Large intestine (tissue), 3 donors: ENCODE results near the gene LPCAT3. TPM values are rescaled to one million over a fixed set of nuclear protein-coding genes. Genes with fewer than 3 reads are reported as not detected.
"Not testable (repeated sequence)": the region's sequence is repeated elsewhere in the genome, so short reads cannot be mapped to it uniquely, and the experiment has no call there.

ENCODE experiments used
- DNase-seq, 2 donors: peaks; one replicate each; pipeline versions ENCODE4 v3.0.0 to v3.0.0-alpha.2; 2013
- H3K27ac ChIP-seq: one replicate; pipeline ENCODE4 v1.5.1; 2013; ENCODE audit warnings: low read length
- H3K27me3 ChIP-seq: 2 replicates; pipeline ENCODE4 v1.6.1; 2013; ENCODE audit warnings: low read length; ENCODE audit not compliant: control insufficient read depth, insufficient read depth
- H3K36me3 ChIP-seq: 2 replicates; pipeline ENCODE4 v1.6.1; 2013; ENCODE audit warnings: low read length; ENCODE audit not compliant: control insufficient read depth, insufficient read depth
- H3K4me1 ChIP-seq: one replicate; pipeline ENCODE4 v1.6.1; 2013; ENCODE audit warnings: low read length; ENCODE audit not compliant: control insufficient read depth, insufficient read depth
- H3K4me3 ChIP-seq: one replicate; pipeline ENCODE4 v1.5.1; 2013; ENCODE audit warnings: low read length
- H3K9me3 ChIP-seq: one replicate; pipeline ENCODE4 v1.6.1; 2013; ENCODE audit warnings: mild to moderate bottlenecking, low read depth, low read length, moderate library complexity; ENCODE audit not compliant: control insufficient read depth
- WGBS: methylation state at CpG from one replicate; pipeline ENCODE4 v1.1.5; 2013; ENCODE audit warnings: low lambda C conversion rate; ENCODE audit not compliant: insufficient coverage; 5-methylcytosine and 5-hydroxymethylcytosine counted together
- polyA plus RNA-seq: library from polyadenylated mRNA; unstranded; fragments of 120-200 nt; gene quantifications from one replicate; pipeline ENCODE4 v1.2.1, GENCODE V29; 2013

LPCAT3 gene
- polyA plus RNA-seq, 1 donor, result 81.6 TPM

DNA sequence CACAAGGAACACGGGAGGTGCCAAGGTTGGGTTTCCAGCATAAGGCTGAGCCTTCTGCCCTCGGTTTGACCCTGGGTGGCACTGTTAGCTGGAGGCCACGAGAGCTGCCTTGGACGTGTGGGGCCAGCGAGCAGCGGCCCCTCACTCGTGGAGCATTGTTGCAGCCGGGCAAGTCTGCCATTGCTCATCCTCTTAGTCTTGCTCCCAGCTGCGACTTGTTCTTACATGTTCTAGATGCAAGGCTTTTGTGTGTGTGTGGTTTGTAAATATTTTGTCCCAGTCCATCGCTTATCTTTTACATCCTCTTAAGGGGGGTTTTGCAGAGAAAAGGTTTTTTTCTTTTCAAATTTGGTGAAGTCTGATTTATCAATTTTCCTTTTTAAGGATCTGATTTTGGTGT is 21.1 kb upstream of the LPCAT3 start:
- H3K4me3 ChIP-seq, result no peak overlapping the region
- 89% methylated on average over 1 of the region's 10 CpGs for whole genome bisulfite sequencing
- H3K27me3 ChIP-seq, result no peaks in the 10 kb centered on the region
- H3K36me3 ChIP-seq, result no peaks in the 10 kb centered on the region
- no peaks in the 10 kb centered on the region for H3K9me3 ChIP-seq
- no peaks in the 10 kb centered on the region for H3K4me1 ChIP-seq
- no peak for DNase-seq
- no peak overlapping the region for H3K27ac ChIP-seq

DNA sequence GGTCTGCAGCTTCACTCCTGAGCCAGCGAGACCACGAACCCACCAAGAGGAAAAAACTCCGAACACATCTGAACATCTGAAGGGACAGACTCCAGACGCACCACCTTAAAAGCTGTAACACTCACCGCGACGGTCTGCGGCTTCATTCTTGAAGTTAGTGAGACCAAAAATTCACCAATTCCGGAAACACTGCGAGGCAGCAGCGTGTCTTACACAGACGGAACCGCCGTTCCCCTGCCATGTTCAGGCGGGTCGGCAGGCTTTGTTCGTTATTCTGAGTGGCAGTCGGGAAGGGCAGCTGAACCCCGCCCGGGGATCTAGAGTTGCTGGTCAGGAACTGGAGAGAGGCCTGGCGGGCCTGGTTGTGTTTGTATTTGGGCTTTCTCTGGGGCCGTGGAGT is 20.3 kb upstream of the LPCAT3 start:
- DNase-seq, result no peak

DNA sequence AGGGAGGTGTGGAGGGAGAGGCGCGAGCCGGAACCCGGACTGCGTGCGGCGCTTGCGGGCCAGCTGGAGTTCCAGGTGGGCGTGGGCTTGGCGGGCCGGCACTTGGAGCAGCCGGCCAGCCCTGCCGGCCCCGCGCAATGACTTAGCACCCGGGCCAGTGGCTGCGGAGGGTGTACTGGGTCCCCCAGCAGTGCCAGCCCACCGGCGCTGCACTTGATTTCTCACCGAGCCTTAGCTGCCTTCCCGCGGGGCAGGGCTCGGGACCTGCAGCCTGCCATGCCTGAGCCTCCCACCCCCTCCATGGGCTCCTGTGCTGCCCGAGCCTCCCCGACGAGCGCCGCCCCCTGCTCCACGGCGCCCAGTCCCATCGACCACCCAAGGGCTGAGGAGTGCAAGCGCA is 19.1 kb upstream of the LPCAT3 start:
- not testable (repeated sequence) for H3K27ac ChIP-seq, H3K27me3 ChIP-seq, H3K4me3 ChIP-seq, H3K9me3 ChIP-seq, H3K36me3 ChIP-seq, DNase-seq, H3K4me1 ChIP-seq
- no CpG with 5 or more reads among the region's 32 CpGs for WGBS

More for the DNA sequence above, 20.3 kb upstream of the LPCAT3 start:
- Histone ChIP-seq H3K27me3 (no peaks in the 10 kb centered on the region), H3K4me3 (no peak overlapping the region), H3K36me3 (no peaks in the 10 kb centered on the region), H3K27ac (no peak overlapping the region), H3K9me3 (no peaks in the 10 kb centered on the region), H3K4me1 (no peaks in the 10 kb centered on the region)
- no CpG with 5 or more reads among the region's 22 CpGs for WGBS

DNA sequence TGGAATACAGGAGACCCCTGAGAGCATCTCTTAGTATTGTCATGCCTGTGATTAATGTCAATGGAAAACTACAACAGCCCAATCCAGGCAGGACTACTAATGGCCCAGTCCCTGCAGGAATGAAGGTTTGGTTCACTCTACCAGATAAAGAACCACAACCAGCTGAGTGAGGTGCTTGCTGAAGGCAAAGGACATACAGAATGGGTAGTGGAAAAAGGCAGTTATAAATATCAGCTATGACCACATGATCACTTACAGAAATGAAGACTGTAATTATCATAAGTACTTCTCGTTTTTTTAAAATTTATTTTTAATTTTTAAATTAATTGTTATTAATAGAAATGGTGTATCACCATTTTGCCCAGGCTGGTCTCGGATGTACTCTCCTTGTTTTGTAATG is 17.2 kb upstream of the LPCAT3 start:
- no peak overlapping the region for H3K27ac ChIP-seq
- DNase-seq, result no peak
- no peaks in the 10 kb centered on the region for H3K4me1 ChIP-seq
- H3K36me3 ChIP-seq, result no peaks in the 10 kb centered on the region
- H3K4me3 ChIP-seq, result no peak overlapping the region
- WGBS, result 79% methylated on average over 2 of the region's 2 CpGs
- H3K27me3 ChIP-seq, result no peaks in the 10 kb centered on the region
- no peaks in the 10 kb centered on the region for H3K9me3 ChIP-seq

DNA sequence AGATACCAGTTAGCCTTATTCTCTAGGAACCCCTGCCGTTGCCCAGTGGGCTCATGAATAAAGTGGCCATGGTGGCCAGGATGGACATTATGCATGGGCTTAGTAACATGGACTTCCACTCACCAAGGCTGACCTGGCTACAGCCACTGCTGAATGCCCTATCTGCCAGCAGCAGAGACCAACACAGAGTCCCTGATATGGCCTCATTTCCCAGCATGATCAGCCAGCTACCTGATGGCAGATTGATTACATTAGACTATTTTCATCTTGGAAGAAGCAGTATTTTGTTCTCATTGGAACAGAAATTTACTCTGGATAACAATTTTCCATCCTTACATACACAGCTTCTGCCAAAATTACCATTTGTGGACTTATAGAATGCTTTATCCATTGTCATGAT is 16.2 kb upstream of the LPCAT3 start:
- H3K4me3 ChIP-seq, result no peak overlapping the region
- no CpG with 5 or more reads among the region's 1 CpG for WGBS
- no peaks in the 10 kb centered on the region for H3K9me3 ChIP-seq
- DNase-seq, result no peak
- H3K27me3 ChIP-seq, result no peaks in the 10 kb centered on the region
- H3K27ac ChIP-seq, result no peak overlapping the region
- H3K4me1 ChIP-seq, result no peaks in the 10 kb centered on the region
- no peaks in the 10 kb centered on the region for H3K36me3 ChIP-seq

DNA sequence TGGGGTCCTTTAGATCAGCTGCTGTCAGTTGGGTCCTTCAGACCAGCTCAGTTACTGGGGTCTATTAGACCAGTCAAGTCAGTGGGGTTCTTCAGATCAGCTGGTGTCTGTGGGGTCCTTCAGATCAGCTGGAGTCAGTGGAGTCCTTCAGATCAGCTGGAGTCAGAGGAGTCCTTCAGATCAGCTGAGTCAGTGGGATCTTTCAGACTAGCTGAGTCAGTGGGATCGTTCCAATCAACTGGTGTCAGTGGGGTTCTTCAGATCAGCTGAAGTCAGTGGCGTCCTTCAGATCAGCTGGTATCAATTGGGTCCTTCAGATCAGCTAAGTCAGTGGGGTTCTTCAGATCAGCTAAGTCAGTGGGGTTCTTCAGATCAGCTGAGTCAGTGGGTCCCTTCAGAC is 14.7 kb upstream of the LPCAT3 start:
- no peak for DNase-seq
- Histone ChIP-seq H3K9me3 (no peaks in the 10 kb centered on the region), H3K4me3 (no peak overlapping the region), H3K36me3 (no peaks in the 10 kb centered on the region), H3K27me3 (no peaks in the 10 kb centered on the region), H3K4me1 (no peaks in the 10 kb centered on the region), H3K27ac (no peak overlapping the region)
- WGBS, result no CpG with 5 or more reads among the region's 2 CpGs

DNA sequence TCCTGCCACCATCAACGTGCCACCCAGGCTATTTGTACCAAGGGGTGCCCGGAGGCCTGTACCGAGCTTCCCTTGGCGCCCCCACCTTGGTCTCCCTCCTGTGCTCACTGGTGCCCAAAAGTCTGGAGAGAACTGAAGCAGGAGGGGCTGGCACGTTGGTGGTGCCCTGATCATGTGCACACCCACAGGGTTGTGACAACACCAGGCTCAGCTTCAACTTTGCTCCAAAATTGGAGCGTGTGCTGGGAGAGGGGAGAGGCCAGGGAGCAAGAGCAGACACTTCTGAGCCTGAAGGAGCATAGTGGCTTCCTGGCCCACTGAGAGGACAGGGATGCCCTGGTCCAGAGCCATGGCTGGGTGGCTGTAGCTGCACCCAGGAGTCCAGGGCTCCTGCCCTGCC is 13.0 kb upstream of the LPCAT3 start:
- H3K9me3 ChIP-seq, result no peaks in the 10 kb centered on the region
- no peak for DNase-seq
- no peaks in the 10 kb centered on the region for H3K27me3 ChIP-seq
- H3K36me3 ChIP-seq, result no peaks in the 10 kb centered on the region
- no CpG with 5 or more reads among the region's 6 CpGs for WGBS
- no peak overlapping the region for H3K4me3 ChIP-seq
- H3K27ac ChIP-seq, result no peak overlapping the region
- H3K4me1 ChIP-seq, result no peaks in the 10 kb centered on the region

DNA sequence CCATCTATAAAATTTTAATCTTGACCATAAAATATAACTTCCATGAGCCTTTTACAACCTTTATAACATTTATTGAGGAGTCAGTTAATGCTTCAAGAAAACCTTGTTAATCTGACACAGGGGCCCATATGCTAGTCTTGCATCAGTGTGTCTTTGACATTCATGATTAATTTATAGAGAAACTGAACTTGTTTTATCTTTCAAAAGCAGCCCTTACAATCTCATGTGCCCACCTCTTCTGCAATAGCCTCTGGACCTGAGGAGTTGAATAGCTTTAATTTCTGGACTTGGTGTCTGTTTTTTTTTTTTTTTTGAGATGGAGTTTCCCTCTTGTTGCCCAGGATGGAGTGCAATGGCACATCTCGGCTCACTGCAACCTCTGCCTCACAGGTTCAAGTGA is 8.6 kb upstream of the LPCAT3 start:
- Histone ChIP-seq H3K36me3 (no peaks in the 10 kb centered on the region), H3K27me3 (no peaks in the 10 kb centered on the region), H3K9me3 (no peaks in the 10 kb centered on the region), H3K4me3 (no peak overlapping the region), H3K27ac (no peak overlapping the region), H3K4me1 (no peaks in the 10 kb centered on the region)
- no CpG with 5 or more reads among the region's 1 CpG for WGBS
- no peak for DNase-seq

DNA sequence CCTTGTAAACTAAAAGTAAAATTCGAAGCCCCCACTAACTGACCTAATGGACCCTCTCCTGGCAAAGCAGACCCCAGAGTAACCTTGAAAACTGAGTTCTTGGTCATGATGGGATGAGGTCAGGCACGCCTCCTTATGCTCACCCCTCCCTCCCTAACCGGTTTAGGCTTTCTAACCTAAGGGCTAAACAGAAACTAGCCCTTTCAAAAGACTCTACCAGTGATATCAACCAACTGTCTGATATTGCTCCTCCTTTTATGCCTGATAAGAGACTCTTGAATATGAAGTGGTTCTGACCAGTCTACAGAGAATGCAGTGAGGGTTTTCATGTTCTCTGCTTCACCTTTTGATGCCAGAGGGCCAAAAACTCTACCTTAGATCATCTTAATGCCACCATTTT is 4.8 kb upstream of the LPCAT3 start:
- Histone ChIP-seq H3K27ac (no peak overlapping the region), H3K27me3 (no peaks in the 10 kb centered on the region), H3K9me3 (no peaks in the 10 kb centered on the region), H3K4me3 (no peak overlapping the region), H3K36me3 (no peaks in the 10 kb centered on the region), H3K4me1 (peaks cover 6% of the 10 kb centered on the region)
- DNase-seq, result no peak
- no CpG with 5 or more reads among the region's 3 CpGs for WGBS

DNA sequence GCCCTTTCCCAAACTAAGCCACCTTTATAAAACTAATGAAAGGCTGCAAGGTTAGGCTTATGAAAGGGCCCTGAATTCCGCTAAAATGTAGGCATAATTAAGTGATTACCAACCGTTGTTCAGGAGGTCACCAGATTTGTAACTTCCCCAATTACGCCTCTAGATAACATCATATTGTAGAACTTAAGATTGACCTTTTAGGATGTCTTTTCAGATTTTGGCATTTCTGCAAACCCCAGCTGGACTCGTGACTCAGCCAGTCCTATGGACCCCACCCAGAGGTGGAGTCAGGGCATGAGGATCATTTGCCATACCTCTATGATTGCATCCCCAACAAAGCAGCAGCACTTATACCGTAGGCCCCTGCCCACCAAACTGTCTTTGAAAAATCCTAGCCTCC is 3.7 kb upstream of the LPCAT3 start:
- DNase-seq, result no peak
- Histone ChIP-seq H3K9me3 (no peaks in the 10 kb centered on the region), H3K36me3 (no peaks in the 10 kb centered on the region), H3K27me3 (no peaks in the 10 kb centered on the region), H3K4me1 (peaks cover 6% of the 10 kb centered on the region), H3K4me3 (no peak overlapping the region), H3K27ac (no peak overlapping the region)
- WGBS, result 100% methylated on average over 1 of the region's 5 CpGs

DNA sequence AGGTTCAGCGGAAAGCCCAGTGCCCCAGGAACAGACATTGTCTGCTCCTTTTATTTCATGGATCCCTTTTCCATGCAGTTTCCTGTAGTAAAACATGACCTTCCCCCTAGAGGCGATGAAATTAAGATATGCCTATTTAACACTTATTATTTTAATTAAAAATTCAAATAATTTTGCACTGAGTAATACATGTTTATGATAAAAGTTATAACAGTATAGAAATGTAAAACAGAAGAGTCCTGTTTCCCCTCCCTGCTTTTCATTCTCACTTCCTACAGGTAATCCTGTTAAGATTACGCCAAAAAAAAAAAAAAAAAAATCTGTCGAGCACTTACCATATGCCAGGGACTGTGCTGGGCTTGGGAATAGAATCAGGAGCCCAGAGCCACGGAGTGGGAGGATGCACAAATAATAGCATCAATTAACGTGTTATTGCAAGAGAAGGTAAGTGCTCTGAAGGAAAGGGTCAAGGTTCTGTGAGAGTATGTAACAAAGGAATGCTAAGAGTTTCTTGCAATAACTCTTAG is 830 bp upstream of the LPCAT3 start:
- Histone ChIP-seq H3K9me3 (no peaks in the 10 kb centered on the region), H3K4me1 (peaks cover 20% of the 10 kb centered on the region), H3K27ac (peak overlapping the region; percentile 92), H3K27me3 (no peaks in the 10 kb centered on the region), H3K36me3 (peaks cover 3% of the 10 kb centered on the region), H3K4me3 (peak overlapping the region; percentile 93)
- DNase-seq, result no peak
- 0% methylated on average over 1 of the region's 6 CpGs for WGBS
